ENCODE measurements around the gene POLR3H.

POLR3H gene

DNA sequence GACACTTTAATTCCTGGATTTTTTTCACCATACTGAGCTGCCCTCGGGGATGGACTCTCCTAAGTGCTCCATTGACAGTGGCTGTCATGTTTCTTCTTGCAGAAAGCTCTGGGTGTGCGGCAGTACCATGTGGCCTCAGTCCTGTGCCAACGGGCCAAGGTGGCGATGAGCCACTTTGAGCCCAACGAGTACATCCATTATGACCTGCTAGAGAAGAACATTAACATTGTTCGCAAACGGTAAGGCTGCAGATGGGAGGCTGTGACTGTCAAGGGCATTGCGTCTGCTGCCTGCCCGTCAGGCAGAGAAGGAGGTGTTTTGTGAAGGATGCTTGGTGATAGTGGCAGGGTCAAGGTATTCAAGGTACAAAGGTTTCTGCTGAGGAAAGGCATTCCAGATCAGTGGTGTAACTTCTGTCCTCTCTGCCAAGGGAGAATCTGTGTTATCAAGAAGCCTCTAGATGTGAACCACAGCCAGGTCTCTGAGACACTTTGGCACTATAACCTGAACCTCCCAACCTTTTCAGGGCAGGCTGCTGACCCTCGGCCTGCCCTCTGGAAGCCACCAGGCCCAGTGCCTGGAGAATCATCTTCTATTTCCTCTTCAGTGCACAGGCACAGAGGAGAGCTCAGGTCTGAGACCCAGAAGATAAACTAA, 44.5 kb downstream of the POLR3H start:
- no peak overlapping the region for H3K27ac ChIP-seq (replicated peaks)

DNA sequence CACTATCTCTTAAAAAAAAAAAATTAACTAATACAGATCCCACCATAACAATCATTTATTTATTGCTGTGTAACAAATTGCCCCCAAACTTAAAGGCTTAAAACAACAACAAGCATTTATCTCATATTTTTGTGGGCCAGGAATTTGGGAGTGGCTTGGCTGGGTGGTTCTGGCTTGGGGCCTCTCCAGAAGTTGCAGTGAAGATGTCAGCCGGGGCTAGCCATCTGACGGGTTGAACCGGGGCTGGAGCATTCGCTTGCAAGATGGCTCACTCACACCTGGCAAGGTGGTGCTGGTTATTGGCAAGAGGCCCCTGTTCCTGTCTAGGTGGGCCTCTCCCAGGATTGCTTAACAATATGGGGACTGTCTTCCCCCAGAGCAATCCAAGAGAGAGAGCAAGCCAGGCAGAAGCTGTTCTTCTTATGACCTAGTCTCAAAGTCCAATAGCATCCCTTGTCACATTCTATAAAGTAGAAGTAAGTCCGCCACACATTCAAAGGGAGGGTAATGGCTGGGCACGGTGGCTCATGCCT, 45.9 kb downstream of the POLR3H start:
- TF ChIP-seq POLR2AphosphoS5 (IDR thresholded peaks at IDR 0.05; ENCODE audit: low read depth) (no peak), SPI1 (IDR thresholded peaks at IDR 0.05; ENCODE audit: borderline replicate concordance, low read depth) (no peak), GABPA (IDR thresholded peaks at IDR 0.05; ENCODE audit: low read depth) (no peak)
- TF ChIP-seq, protein P1, sequence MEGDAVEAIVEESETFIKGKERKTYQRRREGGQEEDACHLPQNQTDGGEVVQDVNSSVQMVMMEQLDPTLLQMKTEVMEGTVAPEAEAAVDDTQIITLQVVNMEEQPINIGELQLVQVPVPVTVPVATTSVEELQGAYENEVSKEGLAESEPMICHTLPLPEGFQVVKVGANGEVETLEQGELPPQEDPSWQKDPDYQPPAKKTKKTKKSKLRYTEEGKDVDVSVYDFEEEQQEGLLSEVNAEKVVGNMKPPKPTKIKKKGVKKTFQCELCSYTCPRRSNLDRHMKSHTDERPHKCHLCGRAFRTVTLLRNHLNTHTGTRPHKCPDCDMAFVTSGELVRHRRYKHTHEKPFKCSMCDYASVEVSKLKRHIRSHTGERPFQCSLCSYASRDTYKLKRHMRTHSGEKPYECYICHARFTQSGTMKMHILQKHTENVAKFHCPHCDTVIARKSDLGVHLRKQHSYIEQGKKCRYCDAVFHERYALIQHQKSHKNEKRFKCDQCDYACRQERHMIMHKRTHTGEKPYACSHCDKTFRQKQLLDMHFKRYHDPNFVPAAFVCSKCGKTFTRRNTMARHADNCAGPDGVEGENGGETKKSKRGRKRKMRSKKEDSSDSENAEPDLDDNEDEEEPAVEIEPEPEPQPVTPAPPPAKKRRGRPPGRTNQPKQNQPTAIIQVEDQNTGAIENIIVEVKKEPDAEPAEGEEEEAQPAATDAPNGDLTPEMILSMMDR (IDR thresholded peaks at IDR 0.05; ENCODE audit: insufficient read depth, low read length), result no peak
- TF ChIP-seq, protein P2, sequence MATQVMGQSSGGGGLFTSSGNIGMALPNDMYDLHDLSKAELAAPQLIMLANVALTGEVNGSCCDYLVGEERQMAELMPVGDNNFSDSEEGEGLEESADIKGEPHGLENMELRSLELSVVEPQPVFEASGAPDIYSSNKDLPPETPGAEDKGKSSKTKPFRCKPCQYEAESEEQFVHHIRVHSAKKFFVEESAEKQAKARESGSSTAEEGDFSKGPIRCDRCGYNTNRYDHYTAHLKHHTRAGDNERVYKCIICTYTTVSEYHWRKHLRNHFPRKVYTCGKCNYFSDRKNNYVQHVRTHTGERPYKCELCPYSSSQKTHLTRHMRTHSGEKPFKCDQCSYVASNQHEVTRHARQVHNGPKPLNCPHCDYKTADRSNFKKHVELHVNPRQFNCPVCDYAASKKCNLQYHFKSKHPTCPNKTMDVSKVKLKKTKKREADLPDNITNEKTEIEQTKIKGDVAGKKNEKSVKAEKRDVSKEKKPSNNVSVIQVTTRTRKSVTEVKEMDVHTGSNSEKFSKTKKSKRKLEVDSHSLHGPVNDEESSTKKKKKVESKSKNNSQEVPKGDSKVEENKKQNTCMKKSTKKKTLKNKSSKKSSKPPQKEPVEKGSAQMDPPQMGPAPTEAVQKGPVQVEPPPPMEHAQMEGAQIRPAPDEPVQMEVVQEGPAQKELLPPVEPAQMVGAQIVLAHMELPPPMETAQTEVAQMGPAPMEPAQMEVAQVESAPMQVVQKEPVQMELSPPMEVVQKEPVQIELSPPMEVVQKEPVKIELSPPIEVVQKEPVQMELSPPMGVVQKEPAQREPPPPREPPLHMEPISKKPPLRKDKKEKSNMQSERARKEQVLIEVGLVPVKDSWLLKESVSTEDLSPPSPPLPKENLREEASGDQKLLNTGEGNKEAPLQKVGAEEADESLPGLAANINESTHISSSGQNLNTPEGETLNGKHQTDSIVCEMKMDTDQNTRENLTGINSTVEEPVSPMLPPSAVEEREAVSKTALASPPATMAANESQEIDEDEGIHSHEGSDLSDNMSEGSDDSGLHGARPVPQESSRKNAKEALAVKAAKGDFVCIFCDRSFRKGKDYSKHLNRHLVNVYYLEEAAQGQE (IDR thresholded peaks at IDR 0.05; ENCODE audit: insufficient replicate concordance, low read depth), result no peak
- Histone ChIP-seq H3K4me3 (replicated peaks; ENCODE audit: insufficient read depth, low read length) (no peak overlapping the region), H3K27me3 (ENCODE audit: insufficient read depth, poor library complexity, severe bottlenecking) (no peaks in the 10 kb centered on the region), H3K27ac (replicated peaks) (no peak overlapping the region)
- DNase-seq (ENCODE audit: low read depth in 1 of 2, low spot score in 1 of 2), result no peak

More for the DNA sequence above, 44.5 kb downstream of the POLR3H start:
- no peaks in the 10 kb centered on the region for H3K27me3 ChIP-seq (ENCODE audit: insufficient read depth, poor library complexity, severe bottlenecking)
- TF ChIP-seq GABPA (IDR thresholded peaks at IDR 0.05; ENCODE audit: low read depth) (no peak), SPI1 (IDR thresholded peaks at IDR 0.05; ENCODE audit: borderline replicate concordance, low read depth) (no peak)
- TF ChIP-seq, protein P1 (IDR thresholded peaks at IDR 0.05; ENCODE audit: insufficient read depth, low read length), result no peak
- no peak overlapping the region for H3K4me3 ChIP-seq (replicated peaks; ENCODE audit: insufficient read depth, low read length)
- DNase-seq (ENCODE audit: low read depth in 1 of 2, low spot score in 1 of 2), result no peak

DNA sequence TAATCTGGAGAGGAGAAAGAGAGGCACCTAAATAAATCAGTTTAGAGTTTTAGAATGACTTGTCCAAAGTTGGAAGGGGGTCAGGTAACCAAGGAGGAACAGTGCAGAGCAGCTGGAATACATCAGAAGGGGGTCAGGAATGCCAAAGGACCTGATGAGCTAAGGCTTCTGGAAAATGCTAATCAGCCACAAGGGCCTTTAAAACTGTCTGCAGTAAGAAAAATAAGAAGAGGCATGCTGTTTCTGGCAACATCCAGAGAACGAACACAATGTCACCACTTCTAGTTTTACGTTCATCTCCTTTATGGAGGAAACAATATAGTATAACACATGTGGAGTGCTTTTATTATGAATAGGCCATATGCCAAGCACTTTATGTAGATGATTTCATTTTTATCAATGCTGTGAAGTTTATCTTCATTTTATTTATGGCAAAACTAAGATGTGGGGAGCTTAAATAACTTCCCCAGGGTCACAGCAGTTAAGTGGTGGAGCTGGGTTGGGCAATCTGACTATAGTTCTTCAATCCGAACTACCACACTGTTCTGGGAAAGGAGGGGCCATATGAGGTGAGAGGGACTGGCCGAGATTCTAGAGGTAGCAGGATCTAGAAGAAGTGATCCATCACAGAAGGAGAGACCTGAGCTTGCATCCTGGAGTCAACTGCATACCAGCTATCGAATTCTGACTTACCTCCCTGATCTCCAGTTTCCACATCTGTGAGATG, 52.7 kb downstream of the POLR3H start:
- peak in 1 of 2 experiments; percentile 11 for DNase-seq (ENCODE audit: low read depth in 1 of 2, low spot score in 1 of 2)
- TF ChIP-seq, protein P1 (IDR thresholded peaks at IDR 0.05; ENCODE audit: insufficient read depth, low read length), result no peak
- TF ChIP-seq GABPA (IDR thresholded peaks at IDR 0.05; ENCODE audit: low read depth) (no peak), SPI1 (IDR thresholded peaks at IDR 0.05; ENCODE audit: borderline replicate concordance, low read depth) (no peak), POLR2AphosphoS5 (IDR thresholded peaks at IDR 0.05; ENCODE audit: low read depth) (no peak)
- TF ChIP-seq, protein P2 (IDR thresholded peaks at IDR 0.05; ENCODE audit: insufficient replicate concordance, low read depth), result no peak
- H3K27ac ChIP-seq (replicated peaks), result no peak overlapping the region
- H3K27me3 ChIP-seq (ENCODE audit: insufficient read depth, poor library complexity, severe bottlenecking), result no peaks in the 10 kb centered on the region
- no peak overlapping the region for H3K4me3 ChIP-seq (replicated peaks; ENCODE audit: insufficient read depth, low read length)
